ENCODE results near the gene FAIM2. TPM values are rescaled to one million over a fixed set of nuclear protein-coding genes. Genes with fewer than 3 reads are reported as not detected.

Gene FAIM2
- total and polyA plus RNA-seq, 7 donors, result 1.2 to 12.8 (median 6.1) TPM; not detected in 1

DNA sequence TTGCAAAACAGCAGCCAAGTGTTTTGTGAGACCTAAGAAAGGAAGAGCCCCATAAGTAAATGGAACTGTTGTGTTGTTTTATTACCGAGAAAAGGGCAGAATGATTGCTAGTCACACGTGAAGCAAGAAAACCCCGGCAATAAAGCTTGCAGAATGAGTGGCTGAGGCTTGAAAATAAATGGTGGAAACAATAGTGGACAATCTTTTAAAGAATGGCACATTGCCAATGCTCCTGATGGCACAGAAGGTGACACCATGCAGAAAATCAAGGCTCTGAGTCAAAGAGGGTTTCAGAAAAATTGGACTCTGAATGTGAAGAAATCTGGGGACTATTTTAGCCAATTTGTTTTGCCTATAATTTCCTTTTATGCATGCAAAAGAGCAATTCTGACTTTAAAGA is 42.8 kb upstream of the FAIM2 start:
- intact Hi-C loops (cut with DNase I), result loop anchor here (5.0 kb wide), 1 partner anchor 79 kb away; no protein-coding TSS in a partner anchor
- TF ChIP-seq EP300 (IDR thresholded peaks at IDR 0.05) (no peak), POLR2A (IDR thresholded peaks at IDR 0.05) (no peak), POLR2AphosphoS5 (IDR thresholded peaks at IDR 0.05) (no peak)
- TF ChIP-seq, protein P1, sequence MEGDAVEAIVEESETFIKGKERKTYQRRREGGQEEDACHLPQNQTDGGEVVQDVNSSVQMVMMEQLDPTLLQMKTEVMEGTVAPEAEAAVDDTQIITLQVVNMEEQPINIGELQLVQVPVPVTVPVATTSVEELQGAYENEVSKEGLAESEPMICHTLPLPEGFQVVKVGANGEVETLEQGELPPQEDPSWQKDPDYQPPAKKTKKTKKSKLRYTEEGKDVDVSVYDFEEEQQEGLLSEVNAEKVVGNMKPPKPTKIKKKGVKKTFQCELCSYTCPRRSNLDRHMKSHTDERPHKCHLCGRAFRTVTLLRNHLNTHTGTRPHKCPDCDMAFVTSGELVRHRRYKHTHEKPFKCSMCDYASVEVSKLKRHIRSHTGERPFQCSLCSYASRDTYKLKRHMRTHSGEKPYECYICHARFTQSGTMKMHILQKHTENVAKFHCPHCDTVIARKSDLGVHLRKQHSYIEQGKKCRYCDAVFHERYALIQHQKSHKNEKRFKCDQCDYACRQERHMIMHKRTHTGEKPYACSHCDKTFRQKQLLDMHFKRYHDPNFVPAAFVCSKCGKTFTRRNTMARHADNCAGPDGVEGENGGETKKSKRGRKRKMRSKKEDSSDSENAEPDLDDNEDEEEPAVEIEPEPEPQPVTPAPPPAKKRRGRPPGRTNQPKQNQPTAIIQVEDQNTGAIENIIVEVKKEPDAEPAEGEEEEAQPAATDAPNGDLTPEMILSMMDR (IDR thresholded peaks at IDR 0.05), result no peak
- WGBS, 2 donors, result 20 to 64% methylated on average over 3 of the region's 3 CpGs

DNA sequence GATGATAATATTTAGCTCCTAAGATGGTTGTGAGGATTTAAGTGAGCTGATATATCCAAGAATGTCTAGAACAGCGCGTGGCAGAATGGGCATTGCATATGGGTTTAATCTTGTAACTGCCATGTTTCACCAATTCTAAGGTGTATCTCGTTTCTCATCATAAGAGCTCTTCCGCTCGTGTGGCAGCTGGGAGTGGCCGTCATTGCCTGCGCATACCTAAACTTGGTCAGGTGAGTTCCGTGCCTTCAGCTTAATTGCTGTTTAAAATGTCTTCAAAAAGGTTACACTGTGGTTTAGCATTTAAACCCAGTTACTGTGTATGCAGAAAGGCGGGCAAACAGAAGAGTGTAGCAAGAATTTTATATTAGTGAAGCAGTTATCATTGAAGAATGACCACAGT is 42.4 kb upstream of the FAIM2 start:
- 24 to 66% methylated on average over 9 of the region's 9 CpGs for WGBS, 2 donors
- Histone ChIP-seq H3K36me3 (no peaks in the 10 kb centered on the region), H3K27me3 (no peaks in the 10 kb centered on the region), H3K4me1 (peaks cover 0 to 9% (median 8%) of the 10 kb centered on the region in 4 donors), H3K27ac (peak overlapping the region in 1 of 4 donors; percentile 40), H3K9me3 (no peaks in the 10 kb centered on the region), H3K4me3 (no peak overlapping the region)
- DNase-seq, result no peak
- intact Hi-C loops (cut with DNase I), result loop anchor here (5.0 kb wide), 1 partner anchor 79 kb away; no protein-coding TSS in a partner anchor
- TF ChIP-seq EP300 (IDR thresholded peaks at IDR 0.05) (no peak), POLR2AphosphoS5 (IDR thresholded peaks at IDR 0.05) (no peak), POLR2A (IDR thresholded peaks at IDR 0.05) (no peak)
- TF ChIP-seq, protein P1 (IDR thresholded peaks at IDR 0.05), result no peak

More for the DNA sequence above, 42.8 kb upstream of the FAIM2 start:
- Histone ChIP-seq H3K4me1 (peaks cover 0 to 9% (median 8%) of the 10 kb centered on the region in 4 donors), H3K9me3 (no peaks in the 10 kb centered on the region), H3K4me3 (no peak overlapping the region), H3K36me3 (no peaks in the 10 kb centered on the region), H3K27ac (no peak overlapping the region), H3K27me3 (no peaks in the 10 kb centered on the region)
- no peak for DNase-seq

DNA sequence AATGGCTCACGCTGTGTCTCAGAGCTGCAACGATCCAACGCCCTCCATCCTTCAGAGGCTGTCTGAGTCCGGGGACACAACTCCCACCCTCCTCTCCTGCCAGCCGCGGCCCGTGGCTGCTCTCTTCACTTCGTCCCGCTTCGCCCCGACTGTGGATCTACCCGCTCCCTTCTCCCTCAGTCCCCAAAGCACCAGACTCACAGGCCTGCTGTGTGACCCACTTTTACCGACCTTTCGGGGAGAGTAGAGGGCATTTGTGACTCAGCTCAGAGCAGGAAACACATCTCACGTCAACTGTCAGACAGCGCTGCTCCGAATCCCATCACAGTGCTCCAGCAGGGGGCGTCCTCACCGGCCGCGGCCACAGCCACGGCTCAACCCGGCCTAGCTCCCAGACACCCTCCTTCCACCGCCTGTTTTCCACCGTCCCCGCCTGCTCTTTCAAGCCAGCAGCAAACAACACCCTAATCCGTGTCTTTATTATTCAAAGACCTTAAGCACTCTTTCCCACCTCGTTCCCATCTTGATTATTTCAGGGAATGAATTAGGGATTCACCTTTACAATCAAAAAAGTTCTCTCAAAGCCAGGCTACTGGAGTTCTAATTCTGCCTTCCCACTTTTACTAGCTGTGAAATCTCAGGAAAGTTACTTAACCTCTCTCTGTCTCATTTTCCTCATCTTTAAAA is 41.8 kb upstream of the FAIM2 start:
- intact Hi-C loops (cut with DNase I), result loop anchor here (5.0 kb wide), 1 partner anchor 78 kb away; no protein-coding TSS in a partner anchor
- TF ChIP-seq POLR2AphosphoS5 (IDR thresholded peaks at IDR 0.05) (peak in 1 of 4 donors; percentile 27), EP300 (IDR thresholded peaks at IDR 0.05) (no peak), POLR2A (IDR thresholded peaks at IDR 0.05) (no peak)
- TF ChIP-seq, protein P1 (IDR thresholded peaks at IDR 0.05), result peak; percentile 38 to 88 (median 72)
- Histone ChIP-seq H3K27me3 (no peaks in the 10 kb centered on the region), H3K4me1 (peaks cover 0 to 9% (median 8%) of the 10 kb centered on the region in 4 donors), H3K9me3 (no peaks in the 10 kb centered on the region), H3K36me3 (no peaks in the 10 kb centered on the region), H3K4me3 (peak overlapping the region in 3 of 4 donors; percentile 16 to 34 (median 24)), H3K27ac (peak overlapping the region in 2 of 4 donors; percentile 23 to 40)
- peak; percentile 88 for DNase-seq
- WGBS, 2 donors, result 12 to 25% methylated on average over 28 of the region's 28 CpGs

DNA sequence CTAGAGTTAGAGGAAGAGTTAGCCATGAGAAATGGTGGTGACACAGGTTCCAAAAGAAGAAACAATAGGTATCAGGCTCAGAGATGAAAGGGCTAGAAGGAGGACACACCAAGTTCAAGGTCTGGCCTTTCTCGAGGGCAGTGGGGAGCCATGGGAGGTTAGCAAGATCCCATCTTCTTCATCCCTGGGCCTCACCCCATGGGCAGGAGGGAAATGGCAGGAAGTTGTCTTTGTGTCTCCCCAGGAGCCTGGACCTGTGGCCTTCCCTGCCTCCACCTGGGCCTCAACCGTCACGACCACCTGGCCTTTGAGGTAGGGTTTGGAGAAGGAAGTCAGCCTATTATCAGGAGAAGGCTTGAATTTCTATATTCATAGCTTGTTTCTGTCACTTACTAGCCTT is 41.0 kb upstream of the FAIM2 start:
- no peak overlapping the region for H3K27ac ChIP-seq
- intact Hi-C loops (cut with DNase I), result loop anchor here (5.0 kb wide), 1 partner anchor 77 kb away; no protein-coding TSS in a partner anchor

More for the DNA sequence above, 41.0 kb upstream of the FAIM2 start:
- no peak for TF ChIP-seq POLR2A (IDR thresholded peaks at IDR 0.05)
- TF ChIP-seq, protein P1 (IDR thresholded peaks at IDR 0.05), result no peak
- no peak for TF ChIP-seq EP300 (IDR thresholded peaks at IDR 0.05)
- no peak for TF ChIP-seq POLR2AphosphoS5 (IDR thresholded peaks at IDR 0.05)
- no peaks in the 10 kb centered on the region for H3K27me3 ChIP-seq
- WGBS, 2 donors, result 92 to 94% methylated on average over 3 of the region's 3 CpGs
- H3K36me3 ChIP-seq, result no peaks in the 10 kb centered on the region
- peaks cover 0 to 9% (median 8%) of the 10 kb centered on the region in 4 donors for H3K4me1 ChIP-seq
- H3K9me3 ChIP-seq, result no peaks in the 10 kb centered on the region
- DNase-seq, result no peak
- H3K4me3 ChIP-seq, result no peak overlapping the region
